Thymus (tissue), 11 donors: Measurements from ENCODE around the gene CELF2. TPM values are rescaled to one million over a fixed set of nuclear protein-coding genes. Genes with fewer than 3 reads are reported as not detected.

Experiments used
- DNase-seq, 9 donors: peaks; one replicate each; pipeline ENCODE4 v3.0.0-alpha.2; 2013; ENCODE audit warnings: low spot score in 9 of 9, low read depth in 6 of 9, missing footprints in 1 of 9
- H3K27ac ChIP-seq, 2 donors: one replicate each; pipeline ENCODE4 v1.5.1; 2013; ENCODE audit warnings: control low read depth in 1 of 2, low read depth in 1 of 2, low read length in 1 of 2, mild to moderate bottlenecking in 1 of 2, moderate library complexity in 1 of 2
- H3K27me3 ChIP-seq, 2 donors: one replicate each; pipeline ENCODE4 v1.5.1; 2013; ENCODE audit warnings: low read length in 1 of 2; ENCODE audit not compliant: control insufficient read depth in 2 of 2, insufficient read depth in 1 of 2
- H3K36me3 ChIP-seq, 2 donors: one replicate each; pipeline ENCODE4 v1.5.1; 2013; ENCODE audit warnings: low read length in 1 of 2, mild to moderate bottlenecking in 1 of 2, moderate library complexity in 1 of 2; ENCODE audit not compliant: control insufficient read depth in 2 of 2, insufficient read depth in 2 of 2
- H3K4me1 ChIP-seq, 2 donors: one replicate each; pipeline ENCODE4 v1.5.1; 2013; ENCODE audit warnings: low read length in 2 of 2; ENCODE audit not compliant: control insufficient read depth in 2 of 2, insufficient read depth in 2 of 2
- H3K4me3 ChIP-seq, 2 donors: one replicate each; pipeline ENCODE4 v1.5.1; 2013; ENCODE audit warnings: low read length in 2 of 2, control low read depth in 1 of 2, mild to moderate bottlenecking in 1 of 2
- H3K9me3 ChIP-seq, 2 donors: one replicate each; pipeline ENCODE4 v1.5.1; 2013; ENCODE audit warnings: low read length in 1 of 2, mild to moderate bottlenecking in 1 of 2; ENCODE audit not compliant: control insufficient read depth in 2 of 2, insufficient read depth in 1 of 2
- WGBS: extraction: QIAGEN DNeasy Blood & Tissue Kit; methylation state at CpG from one replicate; pipeline ENCODE4 v1.1.7; 2013; 5-methylcytosine and 5-hydroxymethylcytosine counted together
- polyA plus RNA-seq: library from polyadenylated mRNA; stranded (reverse); fragments of 200-250 nt; gene quantifications from one replicate; pipeline ENCODE4 v1.2.3, GENCODE V29; 2013
- total RNA-seq: library from RNA; stranded (reverse); fragments of 120-200 nt; gene quantifications from one replicate; pipeline ENCODE4 v1.2.4, GENCODE V29; 2013
- donor health status: healthy.

Gene CELF2
- total and polyA plus RNA-seq, 2 donors: 42.4 to 48.1 TPM

GRCh38 chr10:11351801-11352200 lies 334.1 kb downstream of the CELF2 start:
- Histone ChIP-seq H3K27me3 (no peaks in the 10 kb centered on the region), H3K27ac (no peak overlapping the region), H3K4me3 (no peak overlapping the region), H3K9me3 (peaks cover 0 to 10% of the 10 kb centered on the region in 2 donors), H3K36me3 (no peaks in the 10 kb centered on the region), H3K4me1 (no peaks in the 10 kb centered on the region)
- no peak for DNase-seq
- 93% methylated on average over 9 of the region's 9 CpGs for WGBS

DNA sequence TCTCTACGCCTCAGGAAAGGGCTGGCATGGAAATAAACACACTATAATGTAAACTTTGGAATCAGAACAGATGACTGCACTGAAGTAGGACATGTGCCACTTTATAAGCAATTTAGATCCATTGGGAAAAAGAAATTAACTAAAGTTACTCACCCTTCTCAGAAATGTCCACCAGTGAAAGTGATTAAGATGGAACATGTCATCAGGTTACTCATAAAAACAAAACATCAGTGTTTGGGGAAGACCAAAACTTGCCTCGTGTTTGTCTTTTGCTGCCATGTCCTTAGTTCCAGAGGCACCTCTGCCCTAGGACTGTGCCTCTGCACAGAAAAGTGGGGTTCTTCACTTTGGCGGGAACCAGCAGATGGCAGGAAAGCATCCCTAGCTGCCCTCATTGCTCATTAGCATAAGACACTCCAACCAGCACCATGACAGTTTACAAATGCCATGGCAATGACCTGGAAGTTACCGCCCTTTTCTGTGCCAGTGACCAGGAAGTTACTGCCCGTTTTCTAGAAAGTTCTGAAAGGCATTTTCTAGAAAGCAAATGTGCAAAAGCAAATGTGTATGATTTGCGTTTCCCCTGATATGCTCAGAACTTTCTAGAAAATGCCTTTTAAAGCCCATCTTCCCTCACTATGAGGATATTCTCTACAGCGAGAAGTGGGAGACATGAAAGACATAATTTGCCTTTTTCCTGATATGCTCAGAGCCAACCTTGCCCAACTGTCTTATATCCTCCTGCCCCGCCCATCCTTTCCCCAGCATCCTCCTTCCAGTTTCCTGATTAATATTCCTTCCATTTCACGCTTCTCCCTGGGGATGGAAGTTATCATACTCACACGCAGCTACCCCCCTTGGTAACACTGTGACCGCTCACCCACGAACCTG lies 335.6 kb downstream of the CELF2 start:
- Histone ChIP-seq H3K4me3 (no peak overlapping the region), H3K36me3 (no peaks in the 10 kb centered on the region), H3K4me1 (no peaks in the 10 kb centered on the region), H3K27ac (no peak overlapping the region), H3K9me3 (peaks cover 0 to 6% of the 10 kb centered on the region in 2 donors), H3K27me3 (no peaks in the 10 kb centered on the region)
- 90% methylated on average over 12 of the region's 12 CpGs for WGBS
- no peak for DNase-seq

GRCh38 chr10:11354823-11355222 lies 337.2 kb downstream of the CELF2 start:
- no peaks in the 10 kb centered on the region for H3K27me3 ChIP-seq
- peaks cover 0 to 4% of the 10 kb centered on the region in 2 donors for H3K36me3 ChIP-seq
- WGBS: 97% methylated on average over 5 of the region's 5 CpGs
- H3K4me3 ChIP-seq: no peak overlapping the region
- no peak for DNase-seq
- no peak overlapping the region for H3K27ac ChIP-seq
- H3K9me3 ChIP-seq: peaks cover 0 to 13% of the 10 kb centered on the region in 2 donors
- H3K4me1 ChIP-seq: no peaks in the 10 kb centered on the region

- no peak for DNase-seq
- 83% methylated on average over 7 of the region's 7 CpGs for WGBS
- H3K27me3 ChIP-seq: no peaks in the 10 kb centered on the region
- H3K27ac ChIP-seq: no peak overlapping the region
- no peak overlapping the region for H3K4me3 ChIP-seq
- peaks cover 0 to 4% of the 10 kb centered on the region in 2 donors for H3K36me3 ChIP-seq
- peaks cover 0 to 13% of the 10 kb centered on the region in 2 donors for H3K9me3 ChIP-seq
- no peaks in the 10 kb centered on the region for H3K4me1 ChIP-seq
These were observed 337.9 kb downstream of the CELF2 start for GRCh38 chr10:11355592-11355991.

- H3K27me3 ChIP-seq: no peaks in the 10 kb centered on the region
- H3K36me3 ChIP-seq: peaks cover 0 to 4% of the 10 kb centered on the region in 2 donors
- no peaks in the 10 kb centered on the region for H3K4me1 ChIP-seq
- DNase-seq: no peak
- H3K4me3 ChIP-seq: no peak overlapping the region
- no peak overlapping the region for H3K27ac ChIP-seq
- WGBS: 95% methylated on average over 3 of the region's 3 CpGs
- H3K9me3 ChIP-seq: peaks cover 0 to 7% of the 10 kb centered on the region in 2 donors
These were observed 339.8 kb downstream of the CELF2 start for GRCh38 chr10:11357439-11357838.

- Histone ChIP-seq H3K9me3 (peaks cover 0 to 7% of the 10 kb centered on the region in 2 donors), H3K36me3 (peaks cover 0 to 4% of the 10 kb centered on the region in 2 donors), H3K4me1 (no peaks in the 10 kb centered on the region), H3K4me3 (no peak overlapping the region), H3K27ac (no peak overlapping the region), H3K27me3 (no peaks in the 10 kb centered on the region)
- WGBS: 49% methylated on average over 3 of the region's 3 CpGs
- no peak for DNase-seq
These were observed 340.3 kb downstream of the CELF2 start for GRCh38 chr10:11358011-11358410.

DNA sequence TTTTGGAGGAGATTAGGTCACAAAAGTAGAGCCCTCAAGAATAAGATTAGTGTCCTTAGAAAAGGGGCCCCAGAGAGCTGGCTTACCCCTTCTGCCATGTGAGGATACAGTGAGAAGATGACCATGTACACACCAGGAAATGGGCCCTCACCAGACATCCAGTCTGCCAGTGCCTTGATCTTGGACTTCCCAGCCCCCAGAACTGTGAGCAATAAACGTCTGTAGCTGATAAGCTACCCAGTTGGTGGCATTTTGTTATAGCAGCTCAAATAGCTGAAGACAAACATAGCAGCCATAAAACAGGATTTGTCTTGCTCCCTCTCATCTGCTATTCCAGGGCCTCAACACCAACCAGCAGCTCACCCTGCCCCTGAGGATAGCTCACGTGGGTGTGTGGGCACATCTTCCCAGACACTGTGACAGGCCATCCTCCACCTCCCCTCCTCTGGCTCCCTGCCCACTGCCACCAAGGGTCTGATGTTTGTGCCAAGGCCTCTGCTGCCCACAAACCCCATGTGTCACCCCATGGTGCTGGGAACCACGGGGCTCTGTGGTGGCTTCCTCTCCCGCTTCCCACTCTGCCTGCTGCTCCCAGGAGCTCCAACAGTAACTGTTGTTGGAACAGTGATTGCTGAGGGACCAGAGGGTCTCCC lies 341.4 kb downstream of the CELF2 start:
- no peaks in the 10 kb centered on the region for H3K27me3 ChIP-seq
- H3K27ac ChIP-seq: no peak overlapping the region
- no peaks in the 10 kb centered on the region for H3K4me1 ChIP-seq
- no peak overlapping the region for H3K4me3 ChIP-seq
- H3K9me3 ChIP-seq: peaks cover 0 to 7% of the 10 kb centered on the region in 2 donors
- WGBS: 82% methylated on average over 4 of the region's 4 CpGs
- no peak for DNase-seq
- H3K36me3 ChIP-seq: peaks cover 0 to 4% of the 10 kb centered on the region in 2 donors

DNA sequence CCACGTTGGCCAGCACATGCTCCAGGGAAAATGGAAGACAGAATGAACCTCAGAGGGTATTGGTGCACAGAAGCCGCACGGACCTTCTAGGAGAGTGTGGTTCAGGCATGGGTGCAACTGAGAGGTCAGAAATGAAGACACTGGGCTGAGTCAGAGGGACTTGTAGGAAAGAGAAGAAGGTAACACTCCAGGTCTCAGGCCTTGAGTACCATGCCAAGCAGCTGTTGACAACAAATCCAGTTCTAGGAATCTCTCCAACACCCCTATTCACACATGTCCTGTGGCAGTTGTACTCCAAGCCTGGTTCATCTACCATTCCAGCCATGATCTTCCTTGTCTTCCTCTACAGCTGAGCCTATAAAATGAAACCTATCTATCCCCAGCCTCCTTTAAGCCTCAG lies 342.2 kb downstream of the CELF2 start:
- WGBS: 97% methylated on average over 3 of the region's 3 CpGs
- Histone ChIP-seq H3K27me3 (no peaks in the 10 kb centered on the region), H3K4me3 (no peak overlapping the region), H3K9me3 (peaks cover 0 to 7% of the 10 kb centered on the region in 2 donors), H3K27ac (no peak overlapping the region), H3K4me1 (no peaks in the 10 kb centered on the region), H3K36me3 (peaks cover 0 to 4% of the 10 kb centered on the region in 2 donors)
- no peak for DNase-seq

DNA sequence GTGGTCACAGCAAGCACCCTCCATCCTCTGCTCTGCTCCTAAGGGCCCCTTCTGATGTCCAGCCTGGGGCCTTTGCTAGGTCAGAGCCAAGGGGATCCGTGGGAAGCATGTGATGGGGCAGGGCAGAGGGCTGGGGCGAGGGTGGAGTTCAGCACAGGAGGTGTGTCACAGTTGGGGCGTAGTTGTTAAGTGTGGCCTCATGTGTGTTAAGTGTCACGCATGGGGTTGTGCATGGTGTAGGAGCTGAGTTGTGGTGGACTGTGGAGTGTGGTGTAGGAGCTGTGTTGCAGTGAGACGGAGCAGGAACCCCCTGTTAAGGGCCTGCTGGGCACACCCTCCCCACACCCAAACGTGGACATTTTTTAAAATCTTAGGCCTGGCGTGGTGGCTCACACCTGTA lies 345.8 kb downstream of the CELF2 start:
- Histone ChIP-seq H3K27ac (no peak overlapping the region), H3K4me1 (peaks cover 0 to 6% of the 10 kb centered on the region in 2 donors), H3K27me3 (no peaks in the 10 kb centered on the region), H3K9me3 (peaks cover 0 to 7% of the 10 kb centered on the region in 2 donors), H3K4me3 (no peak overlapping the region), H3K36me3 (peaks cover 0 to 4% of the 10 kb centered on the region in 2 donors)
- no peak for DNase-seq
- WGBS: over 99% methylated on average over 7 of the region's 7 CpGs
